Body of pancreas (tissue), 4 donors: ENCODE measurements around the gene ELP4. TPM values are rescaled to one million over a fixed set of nuclear protein-coding genes. Genes with fewer than 3 reads are reported as not detected.

Source experiments
- ATAC-seq: fragments of 150-250 bp; one replicate; pipeline ENCODE4 v1.9.1; 2016
- DNase-seq, 4 donors: peaks; one replicate each; pipeline ENCODE4 v3.0.0-alpha.2; 2019
- H3K27ac ChIP-seq, 4 donors: fragments of 200-600 bp; sonication (generic); 1 replicate in 3 of 4; 2 replicates in 1 of 4; pipeline versions ENCODE4 v1.5.1 to v1.6.1; 2016 to 2019; ENCODE audit warnings: mild to moderate bottlenecking in 1 of 4, mixed read lengths in 1 of 4, moderate library complexity in 1 of 4
- H3K27me3 ChIP-seq, 2 donors: fragments of 200-600 bp; sonication (generic); one replicate each; pipeline ENCODE4 v1.6.0; 2016; ENCODE audit warnings: mild to moderate bottlenecking in 1 of 2
- H3K36me3 ChIP-seq, 2 donors: fragments of 200-600 bp; sonication (generic); replicated peaks in 1 of 2; 2 replicates each; pipeline ENCODE4 v1.5.1; 2016; ENCODE audit warnings: low read depth in 2 of 2; ENCODE audit not compliant: insufficient read depth in 1 of 2
- H3K4me1 ChIP-seq: fragments of 200-600 bp; sonication (generic); one replicate; pipeline ENCODE4 v1.6.0; 2016
- H3K4me3 ChIP-seq, 2 donors: fragments of 200-600 bp; sonication (generic); 1 replicate in 1 of 2; 2 replicates in 1 of 2; pipeline ENCODE4 v1.5.1; 2016 to 2019
- H3K9me3 ChIP-seq, 3 donors: fragments of 200-600 bp; sonication (generic); 1 replicate in 2 of 3; 2 replicates in 1 of 3; pipeline ENCODE4 v1.5.1; 2016
- POLR2A ChIP-seq, 3 donors: fragments of 450-650 bp; IDR thresholded peaks; one replicate each; pipeline ENCODE4 v1.6.1; 2016; ENCODE audit warnings: antibody characterized with exemption in 3 of 3, mild to moderate bottlenecking in 2 of 3
- WGBS, 2 donors: methylation state at CpG; one replicate each; pipeline ENCODE4 v1.1.5; 2017; 5-methylcytosine and 5-hydroxymethylcytosine counted together
- intact Hi-C: fragments of 100-400 bp; cut with DNase I; formaldehyde crosslinking; loops from one replicate; pipeline ENCODE4 v1.15.1; 2023
- total RNA-seq, 2 donors: library from RNA; depleted of rRNA; stranded (reverse); fragments of >200 nt; gene quantifications; one replicate each; pipeline ENCODE4 v1.1.0, GENCODE V29; 2016
- TF ChIP-seq, protein P1 (sequence below), 7 experiments: fragments of 450-650 bp in 4 of 7; fragments of 200-600 bp in 3 of 7; sonication (generic) in 3 of 7; IDR thresholded peaks; one replicate each; pipeline ENCODE4 v1.5.1; 2016 to 2019; ENCODE audit warnings: antibody characterized with exemption in 7 of 7

Gene ELP4
- total RNA-seq, 2 donors from 2014 or later, result 20.2 to 33.3 TPM

GRCh38 chr11:31714840-31715239 lies 205.3 kb downstream of the ELP4 start:
- DNase-seq, result no peak
- H3K4me3 ChIP-seq, result no peak overlapping the region
- ATAC-seq, result no peak
- TF ChIP-seq, protein P1, sequence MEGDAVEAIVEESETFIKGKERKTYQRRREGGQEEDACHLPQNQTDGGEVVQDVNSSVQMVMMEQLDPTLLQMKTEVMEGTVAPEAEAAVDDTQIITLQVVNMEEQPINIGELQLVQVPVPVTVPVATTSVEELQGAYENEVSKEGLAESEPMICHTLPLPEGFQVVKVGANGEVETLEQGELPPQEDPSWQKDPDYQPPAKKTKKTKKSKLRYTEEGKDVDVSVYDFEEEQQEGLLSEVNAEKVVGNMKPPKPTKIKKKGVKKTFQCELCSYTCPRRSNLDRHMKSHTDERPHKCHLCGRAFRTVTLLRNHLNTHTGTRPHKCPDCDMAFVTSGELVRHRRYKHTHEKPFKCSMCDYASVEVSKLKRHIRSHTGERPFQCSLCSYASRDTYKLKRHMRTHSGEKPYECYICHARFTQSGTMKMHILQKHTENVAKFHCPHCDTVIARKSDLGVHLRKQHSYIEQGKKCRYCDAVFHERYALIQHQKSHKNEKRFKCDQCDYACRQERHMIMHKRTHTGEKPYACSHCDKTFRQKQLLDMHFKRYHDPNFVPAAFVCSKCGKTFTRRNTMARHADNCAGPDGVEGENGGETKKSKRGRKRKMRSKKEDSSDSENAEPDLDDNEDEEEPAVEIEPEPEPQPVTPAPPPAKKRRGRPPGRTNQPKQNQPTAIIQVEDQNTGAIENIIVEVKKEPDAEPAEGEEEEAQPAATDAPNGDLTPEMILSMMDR (IDR thresholded peaks at IDR 0.05), result no peak
- TF ChIP-seq POLR2A (IDR thresholded peaks at IDR 0.05), result no peak
- no peaks in the 10 kb centered on the region for H3K4me1 ChIP-seq
- intact Hi-C loops, result no loop called here
- no peak overlapping the region for H3K27ac ChIP-seq
- no peaks in the 10 kb centered on the region for H3K36me3 ChIP-seq
- 87 to 96% methylated on average over 3 of the region's 3 CpGs for WGBS, 2 donors
- H3K9me3 ChIP-seq, result no peaks in the 10 kb centered on the region
- H3K27me3 ChIP-seq, result no peaks in the 10 kb centered on the region

GRCh38 chr11:31720225-31720624 lies 210.7 kb downstream of the ELP4 start:
- ATAC-seq, result no peak
- WGBS, 2 donors, result 62 to 70% methylated on average over 2 of the region's 2 CpGs
- intact Hi-C loops, result no loop called here
- Histone ChIP-seq H3K9me3 (no peaks in the 10 kb centered on the region), H3K4me1 (no peaks in the 10 kb centered on the region), H3K36me3 (no peaks in the 10 kb centered on the region), H3K27me3 (no peaks in the 10 kb centered on the region), H3K4me3 (no peak overlapping the region), H3K27ac (no peak overlapping the region)
- DNase-seq, result no peak
- no peak for TF ChIP-seq POLR2A (IDR thresholded peaks at IDR 0.05)
- TF ChIP-seq, protein P1 (IDR thresholded peaks at IDR 0.05), result no peak

GRCh38 chr11:31720671-31721365 lies 211.3 kb downstream of the ELP4 start:
- TF ChIP-seq, protein P1 (IDR thresholded peaks at IDR 0.05), result no peak
- TF ChIP-seq POLR2A (IDR thresholded peaks at IDR 0.05), result no peak
- Histone ChIP-seq H3K27me3 (no peaks in the 10 kb centered on the region), H3K4me1 (no peaks in the 10 kb centered on the region), H3K27ac (no peak overlapping the region), H3K4me3 (no peak overlapping the region), H3K9me3 (no peaks in the 10 kb centered on the region), H3K36me3 (no peaks in the 10 kb centered on the region)
- no peak for ATAC-seq
- intact Hi-C loops, result no loop called here
- DNase-seq, result no peak
- 88 to 93% methylated on average over 3 of the region's 3 CpGs for WGBS, 2 donors

- Histone ChIP-seq H3K27me3 (no peaks in the 10 kb centered on the region), H3K9me3 (no peaks in the 10 kb centered on the region), H3K4me3 (no peak overlapping the region), H3K4me1 (no peaks in the 10 kb centered on the region), H3K36me3 (no peaks in the 10 kb centered on the region), H3K27ac (no peak overlapping the region)
- 67 to 92% methylated on average over 1 to 3 of the region's 3 CpGs for WGBS, 2 donors
- intact Hi-C loops, result no loop called here
- no peak for ATAC-seq
- TF ChIP-seq, protein P1 (IDR thresholded peaks at IDR 0.05), result no peak
- no peak for TF ChIP-seq POLR2A (IDR thresholded peaks at IDR 0.05)
- DNase-seq, result no peak
These were observed 213.2 kb downstream of the ELP4 start for GRCh38 chr11:31722754-31723153.

- TF ChIP-seq POLR2A (IDR thresholded peaks at IDR 0.05), result no peak
- TF ChIP-seq, protein P1 (IDR thresholded peaks at IDR 0.05), result no peak
- Histone ChIP-seq H3K4me1 (no peaks in the 10 kb centered on the region), H3K27me3 (no peaks in the 10 kb centered on the region), H3K36me3 (no peaks in the 10 kb centered on the region), H3K9me3 (no peaks in the 10 kb centered on the region), H3K4me3 (no peak overlapping the region), H3K27ac (no peak overlapping the region)
- intact Hi-C loops, result no loop called here
- no peak for DNase-seq
- ATAC-seq, result no peak
These were observed 215.6 kb downstream of the ELP4 start for GRCh38 chr11:31725176-31725575.
